ENCODE data around the gene POMT1.
"Not testable (repeated sequence)": the region's sequence is repeated elsewhere in the genome, so short reads cannot be mapped to it uniquely, and the experiment has no call there.

The POMT1 gene, protein sequence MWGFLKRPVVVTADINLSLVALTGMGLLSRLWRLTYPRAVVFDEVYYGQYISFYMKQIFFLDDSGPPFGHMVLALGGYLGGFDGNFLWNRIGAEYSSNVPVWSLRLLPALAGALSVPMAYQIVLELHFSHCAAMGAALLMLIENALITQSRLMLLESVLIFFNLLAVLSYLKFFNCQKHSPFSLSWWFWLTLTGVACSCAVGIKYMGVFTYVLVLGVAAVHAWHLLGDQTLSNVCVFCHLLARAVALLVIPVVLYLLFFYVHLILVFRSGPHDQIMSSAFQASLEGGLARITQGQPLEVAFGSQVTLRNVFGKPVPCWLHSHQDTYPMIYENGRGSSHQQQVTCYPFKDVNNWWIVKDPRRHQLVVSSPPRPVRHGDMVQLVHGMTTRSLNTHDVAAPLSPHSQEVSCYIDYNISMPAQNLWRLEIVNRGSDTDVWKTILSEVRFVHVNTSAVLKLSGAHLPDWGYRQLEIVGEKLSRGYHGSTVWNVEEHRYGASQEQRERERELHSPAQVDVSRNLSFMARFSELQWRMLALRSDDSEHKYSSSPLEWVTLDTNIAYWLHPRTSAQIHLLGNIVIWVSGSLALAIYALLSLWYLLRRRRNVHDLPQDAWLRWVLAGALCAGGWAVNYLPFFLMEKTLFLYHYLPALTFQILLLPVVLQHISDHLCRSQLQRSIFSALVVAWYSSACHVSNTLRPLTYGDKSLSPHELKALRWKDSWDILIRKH

DNA sequence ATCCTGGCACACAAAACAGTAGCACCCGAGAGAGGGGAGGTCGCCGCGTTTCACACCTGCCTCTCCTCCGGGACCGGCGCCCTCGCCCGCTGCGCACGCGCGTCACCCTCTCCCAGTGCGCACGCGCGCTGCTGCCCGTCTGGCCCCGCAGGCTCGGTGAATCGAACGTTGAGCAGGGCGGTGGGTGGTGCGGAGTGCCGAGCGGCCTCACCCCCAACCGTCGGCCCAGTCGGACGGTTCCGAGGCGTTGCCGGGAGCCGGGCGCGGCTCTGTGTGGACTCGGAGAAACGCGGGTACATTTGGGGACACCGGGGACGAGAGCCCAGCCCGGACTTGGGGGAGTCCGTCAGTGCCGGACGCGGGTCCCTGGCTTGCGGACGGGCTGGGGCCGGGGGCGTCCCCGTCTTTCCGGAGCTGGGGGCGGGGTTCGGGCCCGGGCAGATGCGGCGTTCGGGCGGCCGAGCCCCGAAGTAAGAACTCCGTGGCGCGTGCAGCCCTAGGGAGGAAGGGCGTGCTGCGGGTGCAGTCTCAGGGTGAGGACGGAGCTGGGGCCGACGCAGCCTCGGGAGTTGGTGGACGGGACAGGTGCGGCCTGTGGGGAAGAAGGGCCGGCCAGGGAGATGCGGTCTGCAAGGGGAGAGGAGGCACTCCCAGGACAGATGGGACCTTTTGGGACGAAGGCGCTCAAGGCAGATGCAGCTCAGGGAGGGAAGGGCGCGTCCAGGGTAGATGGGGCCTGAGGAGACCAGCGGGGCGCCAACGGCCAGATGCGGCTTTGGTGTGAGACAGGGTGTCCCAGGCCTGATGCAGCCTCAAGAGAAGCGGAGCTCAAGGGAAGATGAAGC, at the start of gene POMT1:
POMT1 (plus strand) TSS at position 138 of the 845 bp plus-strand sequence. CDS start 1,301 bp downstream, outside the sequence.
- peak; percentile 92 for DNase-seq

GRCh38 chr9:131454028-131454427, 48.7 kb upstream of the POMT1 start:
- DNase-seq: no peak

- DNase-seq: not testable (repeated sequence)
Measured at GRCh38 chr9:131455655-131456054, 47.1 kb upstream of the POMT1 start.

DNA sequence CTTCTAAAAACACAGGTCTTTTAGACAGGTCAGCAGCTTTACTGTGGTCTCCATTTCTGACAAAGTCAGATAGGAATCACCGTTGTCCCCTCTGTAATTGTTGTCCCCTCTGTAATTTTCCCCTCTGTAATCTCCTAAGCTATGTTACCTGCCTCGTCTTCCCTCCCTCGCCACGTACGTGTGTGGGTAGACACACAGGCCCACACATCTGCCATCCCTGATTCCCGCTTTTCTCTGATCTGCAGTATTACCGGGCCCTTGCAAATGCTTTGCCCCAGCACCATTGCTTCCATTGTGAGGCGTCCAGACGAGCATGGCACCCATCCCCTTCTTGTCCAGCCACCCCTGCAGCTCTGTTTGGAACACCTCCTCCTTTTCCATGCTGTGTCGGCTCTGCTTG, 45.0 kb upstream of the POMT1 start:
- no peak for DNase-seq

DNA sequence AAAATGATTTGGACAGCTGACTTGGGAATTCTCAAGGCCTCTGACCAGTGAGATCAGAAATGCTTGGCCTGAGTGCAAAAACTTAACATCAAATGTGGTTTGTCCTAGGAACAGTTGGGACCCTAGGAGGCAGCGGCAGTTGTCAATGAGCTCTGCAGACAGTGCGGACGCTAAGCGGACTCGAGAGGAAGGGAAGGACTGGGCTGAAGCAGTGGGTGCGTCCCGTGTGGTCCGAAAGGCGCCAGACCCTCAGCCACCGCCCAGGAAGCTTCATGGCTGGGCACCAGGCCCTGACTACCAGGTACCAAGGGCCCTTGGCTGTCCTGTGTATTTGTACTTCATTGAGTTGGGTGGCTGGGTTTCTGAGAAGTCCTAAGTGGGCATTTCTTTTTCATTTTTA, 43.7 kb upstream of the POMT1 start:
- DNase-seq: no peak

- no peak for DNase-seq
Measured at GRCh38 chr9:131461166-131461565, 41.6 kb upstream of the POMT1 start.

GRCh38 chr9:131464354-131465000, 38.2 kb upstream of the POMT1 start:
- no peak for DNase-seq

DNA sequence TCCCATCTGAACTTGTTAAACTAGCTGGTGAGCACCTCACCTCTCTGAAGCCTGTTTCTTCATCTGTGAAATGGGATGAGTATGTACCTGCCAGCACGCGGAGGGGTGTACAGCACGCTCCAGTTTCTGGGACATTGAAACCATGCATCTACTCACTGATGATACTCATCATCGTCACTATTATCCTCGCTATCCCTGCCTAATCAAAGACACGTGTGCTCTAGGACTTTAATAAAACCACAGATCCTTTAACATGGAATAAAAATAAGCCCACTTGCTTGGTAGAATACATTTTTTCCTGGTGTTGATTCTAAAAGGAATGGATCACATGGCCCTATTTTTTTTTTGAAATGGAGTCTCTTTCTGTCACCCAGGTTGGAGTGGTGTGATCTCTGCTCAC, 37.3 kb upstream of the POMT1 start:
- DNase-seq: no peak

GRCh38 chr9:131467214-131467935, 35.3 kb upstream of the POMT1 start:
- DNase-seq: no peak

DNA sequence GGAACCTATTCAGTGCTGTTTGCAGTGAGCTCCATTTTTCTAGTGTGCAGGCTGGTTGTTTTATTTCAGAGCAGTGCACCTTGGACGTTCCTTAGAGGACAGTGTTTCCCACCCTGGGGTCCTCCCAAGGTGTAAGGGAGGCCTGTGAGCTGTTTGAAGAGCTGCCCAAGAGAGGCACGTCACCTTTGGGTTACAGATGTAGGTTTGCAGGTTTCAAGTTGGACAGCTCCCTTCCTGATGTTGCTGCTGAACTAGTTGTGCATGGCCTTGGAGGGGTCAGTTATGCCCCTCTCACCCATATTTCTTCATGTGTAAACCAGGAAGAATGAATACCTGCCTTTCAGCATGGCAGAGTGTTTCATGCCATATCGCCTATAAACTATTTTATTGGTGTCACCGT, 34.7 kb upstream of the POMT1 start:
- DNase-seq: no peak

DNA sequence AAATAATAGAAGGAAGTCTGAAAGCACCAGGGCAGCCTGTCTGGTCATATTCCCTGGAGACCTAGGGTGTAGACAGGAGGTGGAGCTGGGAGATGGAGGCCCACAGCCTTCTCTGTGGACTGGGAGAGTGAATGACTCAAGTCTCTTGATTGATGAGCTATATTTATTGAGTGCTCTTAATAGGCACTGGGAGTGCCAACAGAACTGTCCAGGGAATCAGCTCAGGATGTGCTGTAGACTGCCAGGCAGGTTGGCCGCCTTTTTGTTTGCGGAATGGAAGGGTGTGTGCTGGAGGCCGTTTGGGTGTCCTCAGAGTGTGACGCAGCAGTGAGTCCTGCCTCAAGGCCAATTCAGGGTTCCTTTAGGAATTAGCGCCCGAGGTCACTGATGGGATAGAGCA, 33.4 kb upstream of the POMT1 start:
- no peak for DNase-seq

DNA sequence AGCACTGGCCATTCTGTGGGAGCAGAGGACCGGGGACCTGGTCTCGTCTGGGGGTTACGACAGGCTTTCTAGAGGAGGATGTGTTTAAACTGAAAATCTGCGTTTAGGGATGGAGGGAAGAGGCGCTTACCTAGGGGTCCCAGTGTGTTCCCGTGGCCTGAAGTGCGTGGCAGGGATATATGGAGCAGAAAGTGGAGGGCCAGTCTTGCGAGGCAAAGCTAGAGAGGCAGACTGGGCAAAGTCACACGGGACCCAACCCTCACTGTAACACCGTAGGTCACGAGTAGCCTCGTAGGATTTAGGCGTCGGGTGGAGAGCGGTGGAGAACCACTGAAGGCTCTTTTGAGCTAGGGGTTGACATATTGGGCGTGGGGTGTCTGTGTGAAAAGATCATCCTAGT, 32.8 kb upstream of the POMT1 start:
- no peak for DNase-seq

GRCh38 chr9:131470581-131470991, 32.1 kb upstream of the POMT1 start:
- DNase-seq: no peak

DNA sequence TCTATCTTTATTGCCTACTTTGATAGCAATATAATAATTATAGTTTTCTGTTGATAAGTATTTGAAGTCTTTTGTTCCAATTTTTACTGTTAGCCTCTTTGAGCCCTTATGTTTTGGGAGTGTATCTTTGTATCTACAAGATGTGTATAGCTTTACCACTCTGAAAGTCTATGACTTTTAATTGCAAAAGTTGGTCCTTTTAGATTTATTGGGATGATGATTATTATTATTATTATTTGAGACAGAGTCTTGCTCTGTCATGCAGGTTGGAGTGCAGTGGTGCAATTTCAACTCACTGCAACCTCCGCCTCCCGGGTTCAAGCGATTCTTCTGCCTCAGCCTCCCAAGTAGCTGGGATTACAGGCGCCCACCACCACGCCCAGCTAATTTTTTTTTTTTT, 30.6 kb upstream of the POMT1 start:
- DNase-seq: not testable (repeated sequence)

- no peak for DNase-seq
Measured at GRCh38 chr9:131473198-131473885, 29.4 kb upstream of the POMT1 start.

GRCh38 chr9:131473891-131474290, 28.8 kb upstream of the POMT1 start:
- no peak for DNase-seq

GRCh38 chr9:131474711-131475110, 28.0 kb upstream of the POMT1 start:
- no peak for DNase-seq

- no peak for DNase-seq
Measured at GRCh38 chr9:131475111-131475955, 27.4 kb upstream of the POMT1 start.

GRCh38 chr9:131475956-131476776, 26.6 kb upstream of the POMT1 start:
- DNase-seq: no peak
